GM21737 (cell line): ENCODE measurements around the gene MYH6.
"Not testable (repeated sequence)": the region's sequence is repeated elsewhere in the genome, so short reads cannot be mapped to it uniquely, and the experiment has no call there.

Experiments used
- ATAC-seq: cut with Tn5 transposase; IDR thresholded peaks from one replicate; pipeline ENCODE4 v1.9.1; 2021; ENCODE audit warnings: mild to moderate bottlenecking, moderate library complexity; ENCODE audit not compliant: unreplicated experiment

Gene MYH6

GRCh38 chr14:23399591-23399990 is 8.5 kb downstream of the MYH6 start:
- no peak for ATAC-seq

GRCh38 chr14:23399136-23399535 is 8.9 kb downstream of the MYH6 start:
- ATAC-seq: no peak

- ATAC-seq: no peak
Measured at GRCh38 chr14:23398348-23398747, 9.7 kb downstream of the MYH6 start.

GRCh38 chr14:23396781-23397407 is 11.2 kb downstream of the MYH6 start:
- ATAC-seq: no peak

GRCh38 chr14:23396126-23396525 is 11.9 kb downstream of the MYH6 start:
- ATAC-seq: no peak

- no peak for ATAC-seq
Measured at GRCh38 chr14:23392613-23393012, 15.5 kb downstream of the MYH6 start.

- not testable (repeated sequence) for ATAC-seq
Measured at GRCh38 chr14:23389871-23390270, 18.2 kb downstream of the MYH6 start.

GRCh38 chr14:23389396-23389795 is 18.7 kb downstream of the MYH6 start:
- ATAC-seq: no peak

GRCh38 chr14:23388996-23389395 is 19.1 kb downstream of the MYH6 start:
- ATAC-seq: no peak

- no peak for ATAC-seq
Measured at GRCh38 chr14:23387916-23388882, 19.9 kb downstream of the MYH6 start.

GRCh38 chr14:23386999-23387398 is 21.1 kb downstream of the MYH6 start:
- no peak for ATAC-seq

GRCh38 chr14:23386266-23386657 is 21.8 kb downstream of the MYH6 start:
- not testable (repeated sequence) for ATAC-seq

GRCh38 chr14:23385642-23386265 is 22.3 kb downstream of the MYH6 start:
- no peak for ATAC-seq

GRCh38 chr14:23385244-23385641 is 22.8 kb downstream of the MYH6 start:
- ATAC-seq: no peak

GRCh38 chr14:23384364-23385080 is 23.6 kb downstream of the MYH6 start:
- no peak for ATAC-seq

- no peak for ATAC-seq
Measured at GRCh38 chr14:23382731-23383440, 25.2 kb downstream of the MYH6 start.

- no peak for ATAC-seq
Measured at GRCh38 chr14:23382276-23382675, 25.8 kb downstream of the MYH6 start.

- ATAC-seq: no peak
Measured at GRCh38 chr14:23381871-23382270, 26.2 kb downstream of the MYH6 start.

GRCh38 chr14:23380976-23381375 is 27.1 kb downstream of the MYH6 start:
- no peak for ATAC-seq

GRCh38 chr14:23380197-23380914 is 27.7 kb downstream of the MYH6 start:
- no peak for ATAC-seq
